ENCODE data around the gene RAB41. TPM values are rescaled to one million over a fixed set of nuclear protein-coding genes. Genes with fewer than 3 reads are reported as not detected.

Gene RAB41
- polyA plus RNA-seq, 2 donors, result not detected

DNA sequence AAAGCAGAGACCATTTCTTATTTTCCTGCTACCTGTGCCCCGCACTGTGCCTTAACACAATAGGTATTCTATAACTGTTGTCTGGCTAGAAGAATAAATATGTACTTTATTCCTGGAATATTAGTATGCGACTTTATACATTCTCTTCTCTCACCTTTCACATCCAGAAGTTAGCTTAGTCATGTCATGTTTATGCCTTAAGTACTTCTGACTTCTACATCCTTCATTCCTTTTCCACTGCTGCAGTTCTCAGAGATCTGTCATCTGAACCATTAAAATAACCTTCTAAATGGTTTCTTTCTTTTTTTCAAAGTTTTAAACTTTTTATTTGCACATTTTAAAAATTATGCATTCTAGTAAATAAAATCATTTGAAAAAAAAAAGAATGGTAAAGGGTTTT, 42.4 kb downstream of the RAB41 start:
- Histone ChIP-seq H3K36me3 (ENCODE audit: control insufficient read depth in 2 of 2, insufficient read depth in 2 of 2, low read length in 1 of 2) (no peaks in the 10 kb centered on the region), H3K9me3 (ENCODE audit: control insufficient read depth in 2 of 2, insufficient read depth in 1 of 2, low read depth in 1 of 2, low read length in 1 of 2) (no peaks in the 10 kb centered on the region), H3K4me1 (ENCODE audit: control insufficient read depth in 2 of 2, insufficient read depth in 2 of 2, low read length in 1 of 2) (no peaks in the 10 kb centered on the region), H3K27ac (ENCODE audit: low read depth in 2 of 2, low read length in 1 of 2) (no peak overlapping the region), H3K4me3 (ENCODE audit: low read depth in 1 of 2, low read length in 2 of 2) (no peak overlapping the region), H3K27me3 (ENCODE audit: control insufficient read depth in 1 of 2, insufficient read depth in 2 of 2, low read length in 2 of 2) (no peaks in the 10 kb centered on the region)
- 88 to 93% methylated on average over 2 of the region's 2 CpGs for WGBS, 2 donors

DNA sequence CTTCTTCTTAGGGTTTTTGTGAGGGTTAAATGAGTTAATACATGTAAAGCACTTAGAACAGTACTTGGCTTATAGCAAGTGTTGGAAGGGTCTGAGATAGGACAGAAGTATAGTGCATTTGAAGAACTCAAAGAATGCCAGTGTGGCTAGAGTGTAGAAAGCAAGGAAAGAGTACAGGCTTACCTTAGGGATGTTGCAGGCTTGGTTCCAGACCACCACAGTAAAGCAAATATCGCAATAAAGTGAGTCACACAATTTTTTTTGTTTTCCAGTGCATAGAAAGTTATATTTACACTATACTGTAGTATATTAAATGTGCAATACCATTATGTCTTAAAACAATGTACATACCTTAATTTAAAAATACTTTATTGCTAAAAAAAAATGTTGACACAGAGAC, 49.2 kb downstream of the RAB41 start:
- Histone ChIP-seq H3K27ac (ENCODE audit: low read depth in 2 of 2, low read length in 1 of 2) (no peak overlapping the region), H3K4me3 (ENCODE audit: low read depth in 1 of 2, low read length in 2 of 2) (no peak overlapping the region), H3K9me3 (ENCODE audit: control insufficient read depth in 2 of 2, insufficient read depth in 1 of 2, low read depth in 1 of 2, low read length in 1 of 2) (no peaks in the 10 kb centered on the region), H3K4me1 (ENCODE audit: control insufficient read depth in 2 of 2, insufficient read depth in 2 of 2, low read length in 1 of 2) (no peaks in the 10 kb centered on the region), H3K36me3 (ENCODE audit: control insufficient read depth in 2 of 2, insufficient read depth in 2 of 2, low read length in 1 of 2) (no peaks in the 10 kb centered on the region), H3K27me3 (ENCODE audit: control insufficient read depth in 1 of 2, insufficient read depth in 2 of 2, low read length in 2 of 2) (no peaks in the 10 kb centered on the region)
- 67 to 97% methylated on average over 1 of the region's 1 CpG for WGBS, 2 donors

DNA sequence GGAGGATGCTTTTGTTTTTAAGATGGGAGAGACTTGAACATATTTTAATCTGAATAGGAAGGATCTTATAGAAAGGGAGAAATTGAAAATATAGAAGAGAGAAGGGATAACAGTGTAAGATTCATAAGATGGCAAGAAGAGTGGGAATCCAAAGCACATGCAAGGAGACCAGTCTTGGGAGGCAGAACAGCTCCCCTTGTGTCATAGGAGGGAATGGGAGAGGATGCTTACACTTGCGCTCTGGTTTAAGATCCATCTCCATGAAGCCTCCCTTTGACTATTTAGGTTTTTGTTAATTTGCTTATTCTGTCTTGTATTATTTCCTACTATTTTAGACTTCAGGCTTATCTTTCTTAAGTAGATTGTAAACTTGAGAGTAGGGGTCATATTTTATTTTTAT, 50.6 kb downstream of the RAB41 start:
- Histone ChIP-seq H3K36me3 (ENCODE audit: control insufficient read depth in 2 of 2, insufficient read depth in 2 of 2, low read length in 1 of 2) (no peaks in the 10 kb centered on the region), H3K4me3 (ENCODE audit: low read depth in 1 of 2, low read length in 2 of 2) (no peak overlapping the region), H3K27ac (ENCODE audit: low read depth in 2 of 2, low read length in 1 of 2) (no peak overlapping the region), H3K4me1 (ENCODE audit: control insufficient read depth in 2 of 2, insufficient read depth in 2 of 2, low read length in 1 of 2) (no peaks in the 10 kb centered on the region), H3K27me3 (ENCODE audit: control insufficient read depth in 1 of 2, insufficient read depth in 2 of 2, low read length in 2 of 2) (no peaks in the 10 kb centered on the region), H3K9me3 (ENCODE audit: control insufficient read depth in 2 of 2, insufficient read depth in 1 of 2, low read depth in 1 of 2, low read length in 1 of 2) (no peaks in the 10 kb centered on the region)
- 96 to 100% methylated on average over 1 of the region's 1 CpG for WGBS, 2 donors

Other genes with a start within 250 kb of the RAB41 start
- not detected for gene AWAT2, start 232.2 kb upstream of the RAB41 start, polyA plus RNA-seq
- not detected for gene OTUD6A, start 219.7 kb upstream of the RAB41 start, polyA plus RNA-seq
- 10 to 100 TPM; 25.2 to 45.4 TPM for gene IGBP1, start 148.7 kb upstream of the RAB41 start, polyA plus RNA-seq
- gene DGAT2L6, start 104.7 kb upstream of the RAB41 start, polyA plus RNA-seq, result not detected
- not detected for gene AWAT1, start 47.5 kb upstream of the RAB41 start, polyA plus RNA-seq
- gene P2RY4, start 22.0 kb upstream of the RAB41 start, polyA plus RNA-seq, result under 1 TPM in 1 of 2 donors, not detected in 1; 0.06 TPM
- gene ARR3, start 13.8 kb upstream of the RAB41 start, polyA plus RNA-seq, result not detected
- gene PDZD11, start 7.8 kb downstream of the RAB41 start, polyA plus RNA-seq, result 10 to 100 TPM; 54.2 to 78.0 TPM
- 1 to 10 TPM; 1.7 to 3.5 TPM for gene KIF4A, start 7.9 kb downstream of the RAB41 start, polyA plus RNA-seq
- under 1 TPM; 0.28 to 0.34 TPM for gene GDPD2, start 141.1 kb downstream of the RAB41 start, polyA plus RNA-seq
- 10 to 100 TPM; 13.8 to 19.0 TPM for gene DLG3, start 162.7 kb downstream of the RAB41 start, polyA plus RNA-seq